K562 (cell line): ENCODE data around the gene CDT1. TPM values are rescaled to one million over a fixed set of nuclear protein-coding genes. Genes with fewer than 3 reads are reported as not detected.
A peak's percentile ranks its signal among the peaks of the same experiment; 100 is the strongest.
"Not testable (repeated sequence)": the region's sequence is repeated elsewhere in the genome, so short reads cannot be mapped to it uniquely, and the experiment has no call there.

Experiments used
- ATAC-seq: fragments of 200-7000 bp; cut with Tn5 transposase; 3 replicates; pipeline ENCODE4 v1.9.1; 2020; ENCODE audit warnings: moderate library complexity
- BruUV-seq: library from RNA; stranded (reverse); fragments of 400-500 nt; replicated peaks from 2 replicates; lab custom pipeline; 2021; lab: Mats Ljungman, UMichigan
- CTCF ChIA-PET: fragments of 300-600 bp; formaldehyde crosslinking; extraction: SDS; loops from one replicate; lab custom pipeline; 2021; ENCODE audit warnings: low intra/inter-chr PET ratio; lab: Yijun Ruan, JAX
- POLR2A ChIA-PET: fragments of 300-600, 350-650 bp; sonication (Branson Sonifier 250); formaldehyde crosslinking; extraction: SDS; loops from one replicate; lab custom pipeline; 2021; ENCODE audit warnings: antibody characterized with exemption, inconsistent platforms; lab: Yijun Ruan, JAX
- DNase-seq, 4 experiments: peaks; one replicate each; pipeline versions ENCODE4 v3.0.0 to v3.0.0-alpha.2; 2011 to 2018; ENCODE audit warnings: low spot score in 3 of 4, mixed read lengths in 3 of 4; ENCODE audit errors: extremely low read depth in 1 of 4
- FAIRE-seq: peaks from 2 replicates; lab custom pipeline; 2011; peaks lifted over from hg19 to GRCh38; lab: Jason Lieb, UNC
- H2AFZ ChIP-seq: 2 replicates; pipeline ENCODE4 v1.6.0; 2011; ENCODE audit warnings: low read depth, low read length, control low read depth, inconsistent platforms
- H3K27ac ChIP-seq: fragments of 200-600 bp; 3 replicates; pipeline ENCODE4 v1.8.0; 2011; ENCODE audit warnings: low read depth, mild to moderate bottlenecking, control low read depth, inconsistent platforms, low read length, moderate library complexity, mixed read lengths; ENCODE audit errors: extremely low read depth
- H3K27me3 ChIP-seq, 2 experiments: fragments of 300-600 bp in 1 of 2; 2 replicates in 1 of 2; 3 replicates in 1 of 2; pipeline versions ENCODE4 v1.6.0 to v1.8.0; 2011; ENCODE audit warnings: inconsistent platforms in 2 of 2, low read length in 2 of 2, mild to moderate bottlenecking in 1 of 2, mixed read lengths in 1 of 2, moderate library complexity in 1 of 2; ENCODE audit not compliant: control insufficient read depth in 2 of 2, insufficient read depth in 2 of 2
- H3K36me3 ChIP-seq: fragments of 300-600 bp; 3 replicates; pipeline ENCODE4 v1.8.0; 2011; ENCODE audit warnings: mild to moderate bottlenecking, low read length, inconsistent platforms; ENCODE audit not compliant: control insufficient read depth, insufficient read depth
- H3K4me1 ChIP-seq, 2 experiments: fragments of 200-600 bp in 1 of 2; replicated peaks in 1 of 2; 2 replicates in 1 of 2; 3 replicates in 1 of 2; pipeline versions ENCODE4 v1.5.1 to v1.8.0; 2011; ENCODE audit warnings: inconsistent platforms in 2 of 2, low read length in 2 of 2, mild to moderate bottlenecking in 1 of 2, mixed read lengths in 1 of 2, moderate library complexity in 1 of 2; ENCODE audit not compliant: control insufficient read depth in 2 of 2, insufficient read depth in 2 of 2
- H3K4me2 ChIP-seq: 2 replicates; pipeline ENCODE4 v1.6.1; 2011; ENCODE audit warnings: low read length, control low read depth, inconsistent platforms, mixed read lengths; ENCODE audit not compliant: insufficient read depth
- H3K4me3 ChIP-seq: fragments of 200-600 bp; sonication (generic), shearing (Covaris generic); 2 replicates; pipeline ENCODE4 v1.5.1; 2016; ENCODE audit warnings: control low read depth, inconsistent platforms
- H3K79me2 ChIP-seq: fragments of 200-600 bp; 3 replicates; pipeline ENCODE4 v1.8.0; 2011; ENCODE audit warnings: low read length, inconsistent platforms; ENCODE audit not compliant: control insufficient read depth, insufficient read depth
- H3K9ac ChIP-seq, 2 experiments: 2 replicates each; pipeline versions ENCODE4 v1.6.0 to v1.6.1; 2011; ENCODE audit warnings: low read depth in 2 of 2, low read length in 2 of 2, control low read depth in 1 of 2, inconsistent platforms in 1 of 2, mild to moderate bottlenecking in 1 of 2, mixed read lengths in 1 of 2; ENCODE audit not compliant: insufficient read depth in 1 of 2
- H3K9me1 ChIP-seq: one replicate; pipeline ENCODE4 v1.6.0; 2011; ENCODE audit warnings: inconsistent platforms, mild to moderate bottlenecking, low read length, moderate library complexity; ENCODE audit not compliant: control insufficient read depth, insufficient read depth
- H3K9me3 ChIP-seq: replicated peaks from 2 replicates; pipeline ENCODE4 v1.5.1; 2011; ENCODE audit warnings: low read depth, low read length, inconsistent platforms; ENCODE audit not compliant: control insufficient read depth, insufficient read depth
- H4K20me1 ChIP-seq: replicated peaks from 2 replicates; pipeline ENCODE4 v1.6.1; 2011; ENCODE audit warnings: low read length, inconsistent platforms, mixed read lengths; ENCODE audit not compliant: control insufficient read depth, insufficient read depth
- MAX ChIP-seq: sonication (generic); formaldehyde crosslinking; IDR thresholded peaks from 2 replicates; pipeline ENCODE4 v1.9.0; 2022; ENCODE audit warnings: mild to moderate bottlenecking, missing genetic modification reagents
- RBM25 ChIP-seq: fragments of 200-400 bp; formaldehyde crosslinking; IDR thresholded peaks from 2 replicates; pipeline ENCODE4 v1.6.1; 2018; ENCODE audit warnings: low read length, low read depth, moderate library complexity; ENCODE audit not compliant: severe bottlenecking
- ZBTB33 ChIP-seq: sonication (generic); formaldehyde crosslinking; IDR thresholded peaks from 2 replicates; pipeline ENCODE4 v1.8.1; 2023; ENCODE audit warnings: mild to moderate bottlenecking, missing genetic modification reagents
- ZFX ChIP-seq: sonication (generic); formaldehyde crosslinking; IDR thresholded peaks from 2 replicates; pipeline ENCODE4 v1.8.0; 2022; ENCODE audit warnings: mild to moderate bottlenecking, missing genetic modification reagents, moderate library complexity
- ZNF121 ChIP-seq: sonication (generic); formaldehyde crosslinking; conservative IDR thresholded peaks from 2 replicates; pipeline ENCODE4 v1.8.0; 2022; ENCODE audit warnings: missing genetic modification reagents
- WGBS: fragments of 100-300 bp; shearing (Covaris generic); methylation state at CpG from one replicate; pipeline ENCODE4 v1.1.6; 2016; ENCODE audit warnings: low coverage, mixed read lengths; ENCODE audit not compliant: insufficient coverage; ENCODE audit errors: missing lambda C conversion rate; 5-methylcytosine and 5-hydroxymethylcytosine counted together
- in situ Hi-C: fragments of 300-500 bp; cut with MboI; formaldehyde crosslinking; loops from 4 replicates; pipeline ENCODE4 v1.15.0; 2018; ENCODE audit warnings: inconsistent platforms, mixed read lengths
- intact Hi-C: fragments of 100-400 bp; cut with micrococcal nuclease; formaldehyde crosslinking; loops from 2 replicates; pipeline ENCODE4 v1.14.2; 2022
- polyA plus RNA-seq, 8 experiments: library from polyadenylated mRNA; depleted of rRNA in 4 of 8; stranded (reverse) in 5 of 8; unstranded in 3 of 8; fragments of >200 nt; fragmentation: Nextera tagmentation in 2 of 8; fragmentation: Illumina TruSeq in 1 of 8; extraction: Ambion mirVana in 2 of 8; extraction: Trizol in 1 of 8; gene quantifications; 2 replicates each; pipeline versions ENCODE4 v1.2.1 to v1.2.3, GENCODE V29; 2011 to 2014; ENCODE audit warnings: inconsistent platforms in 1 of 8, missing spikeins in 1 of 8
- total RNA-seq, 7 experiments: library from RNA; depleted of rRNA in 6 of 7; stranded (reverse); fragments of >200 nt in 6 of 7; fragmentation: Illumina TruSeq in 2 of 7; extraction: Trizol in 2 of 7; gene quantifications; 2 replicates each; pipeline versions ENCODE4 v1.2.1 to v1.2.3, GENCODE V29; 2011 to 2021; ENCODE audit warnings: low replicate concordance in 1 of 7

CDT1 gene
- total and polyA plus RNA-seq, 9 of the 15 experiments (the other 6 are each of a cell fraction or from before 2014, with no cell fraction given): 0.92 to 178 (median 14.2) TPM

- in situ Hi-C loops, H3K9ac ChIP-seq, H2AFZ ChIP-seq, H4K20me1 ChIP-seq, ATAC-seq, H3K36me3 ChIP-seq, intact Hi-C loops, H3K27me3 ChIP-seq, H3K4me2 ChIP-seq, H3K27ac ChIP-seq, H3K4me3 ChIP-seq, H3K9me1 ChIP-seq, DNase-seq, H3K9me3 ChIP-seq, FAIRE-seq, BruUV-seq: not testable (repeated sequence)
- TF ChIP-seq ZFX (CRISPR knock-in tag) (peak; percentile 24; the same call in 1 of the 2 replicates), ZBTB33 (CRISPR knock-in tag) (peak; percentile 64)
- ChIA-PET POLR2A (interaction anchor here (0.6 to 1.0 kb wide), 3 partner anchors 10 to 251 kb away, joined by 3 to 4 read pairs (median 4); no protein-coding TSS in a partner anchor), CTCF (interaction anchor here (0.6 to 1.2 kb wide), 2 partner anchors 40 to 263 kb away, joined by 3 read pairs; no protein-coding TSS in a partner anchor)
- Histone ChIP-seq H3K4me1 (peaks cover 14 to 68% of the 10 kb centered on the region in 2 experiments), H3K79me2 (peaks cover 20% of the 10 kb centered on the region)
- 87% methylated on average over 8 of the region's 8 CpGs for WGBS
Measured at GRCh38 chr16:88788749-88789148, 14.8 kb upstream of the CDT1 start.

- Histone ChIP-seq H3K4me3 (no peak overlapping the region), H4K20me1 (no peaks in the 10 kb centered on the region), H3K79me2 (peaks cover 11% of the 10 kb centered on the region), H2AFZ (no peak overlapping the region), H3K27ac (no peak overlapping the region), H3K9me3 (no peaks in the 10 kb centered on the region), H3K9me1 (no peaks in the 10 kb centered on the region), H3K27me3 (no peaks in the 10 kb centered on the region), H3K36me3 (no peaks in the 10 kb centered on the region), H3K4me1 (peaks cover 14 to 61% of the 10 kb centered on the region in 2 experiments), H3K4me2 (no peak overlapping the region), H3K9ac (0 out of 4 replicates have a peak overlapping the region, but pooled peaks of 1 of the 2 experiments have one; percentile 2)
- ATAC-seq (no peak), FAIRE-seq (no peak), DNase-seq (no peak)
- TF ChIP-seq RBM25: peak; percentile 2
- TF ChIP-seq ZNF121 (CRISPR knock-in tag): peak; percentile 98
- TF ChIP-seq MAX (CRISPR knock-in tag): no peak
- intact Hi-C loops (no loop called here), in situ Hi-C loops (no loop called here)
- BruUV-seq: no TSS peak
- 72% methylated on average over 7 of the region's 7 CpGs for WGBS
- POLR2A ChIA-PET: interaction anchor here (1.0 kb wide), 1 partner anchor 124 kb away, joined by 4 read pairs; no protein-coding TSS in a partner anchor
- CTCF ChIA-PET: no interaction called here
Measured at GRCh38 chr16:88789594-88789993, 14.0 kb upstream of the CDT1 start.
